HepG2 (cell line): ENCODE measurements around the gene HSPA1A. TPM values are rescaled to one million over a fixed set of nuclear protein-coding genes. Genes with fewer than 3 reads are reported as not detected.

ENCODE experiments used
- ARID2 ChIP-seq: sonication (generic); formaldehyde crosslinking; IDR thresholded peaks from 2 replicates; pipeline ENCODE4 v1.8.1; 2022; ENCODE audit warnings: mild to moderate bottlenecking, missing genetic modification reagents, borderline replicate concordance
- ARID4A ChIP-seq: sonication (generic); formaldehyde crosslinking; IDR thresholded peaks from 2 replicates; pipeline ENCODE4 v1.5.0; 2020; ENCODE audit warnings: mild to moderate bottlenecking, missing genetic modification reagents, borderline replicate concordance
- CBX2 ChIP-seq, 2 experiments: fragments of 200-600 bp in 1 of 2; sonication (generic); formaldehyde crosslinking in 1 of 2; IDR thresholded peaks; 2 replicates each; pipeline versions ENCODE4 v1.7.0 to v1.8.1; 2018 to 2022; ENCODE audit warnings: low read depth in 2 of 2, low read length in 1 of 2, mild to moderate bottlenecking in 1 of 2, missing genetic modification reagents in 1 of 2
- CEBPB ChIP-seq: IDR thresholded peaks from 2 replicates; pipeline ENCODE4 v1.6.1; 2011; ENCODE audit warnings: low read depth, low read length, improper control_type of control experiment, borderline replicate concordance
- DNMT1 ChIP-seq: sonication (generic); formaldehyde crosslinking; IDR thresholded peaks from 2 replicates; pipeline ENCODE4 v1.5.1; 2020; ENCODE audit warnings: mild to moderate bottlenecking, missing genetic modification reagents
- ELF3 ChIP-seq: IDR thresholded peaks from 2 replicates; pipeline ENCODE4 v1.6.1; 2016; ENCODE audit warnings: missing genetic modification reagents, missing compliant biosample characterization
- ESRRA ChIP-seq: sonication (generic); formaldehyde crosslinking; IDR thresholded peaks from 2 replicates; pipeline ENCODE4 v1.5.1; 2020; ENCODE audit warnings: mild to moderate bottlenecking, low read depth, missing genetic modification reagents
- HHEX ChIP-seq: IDR thresholded peaks from 2 replicates; pipeline ENCODE4 v1.6.1; 2016; ENCODE audit warnings: control low read depth
- KAT2B ChIP-seq: fragments of 150-350 bp; IDR thresholded peaks from 2 replicates; pipeline ENCODE4 v1.6.1; 2014; ENCODE audit warnings: low read depth, low read length, borderline replicate concordance
- KLF11 ChIP-seq: IDR thresholded peaks from 2 replicates; pipeline ENCODE4 v1.6.1; 2016; ENCODE audit warnings: missing compliant biosample characterization
- KLF12 ChIP-seq: sonication (generic); formaldehyde crosslinking; IDR thresholded peaks from 2 replicates; pipeline ENCODE4 v1.4.0; 2020; ENCODE audit warnings: missing genetic modification reagents, borderline replicate concordance
- MXD4 ChIP-seq: IDR thresholded peaks from 2 replicates; pipeline ENCODE4 v1.6.1; 2016; ENCODE audit warnings: mild to moderate bottlenecking, missing biosample characterization, missing genetic modification reagents
- PTBP1 ChIP-seq: fragments of 200-400 bp; formaldehyde crosslinking; IDR thresholded peaks from 2 replicates; pipeline ENCODE4 v1.6.1; 2018; ENCODE audit warnings: low read length, low read depth; ENCODE audit not compliant: poor library complexity, severe bottlenecking
- RFXANK ChIP-seq: IDR thresholded peaks from 2 replicates; pipeline ENCODE4 v1.6.1; 2016
- SPEN ChIP-seq: sonication (generic); formaldehyde crosslinking; IDR thresholded peaks from 2 replicates; pipeline ENCODE4 v1.5.1; 2020; ENCODE audit warnings: low read depth, mild to moderate bottlenecking, missing genetic modification reagents
- TGIF2 ChIP-seq: IDR thresholded peaks from 2 replicates; pipeline ENCODE4 v1.6.1; 2016; ENCODE audit warnings: control low read depth, missing compliant biosample characterization
- ZFP36L2 ChIP-seq: sonication (generic); formaldehyde crosslinking; IDR thresholded peaks from 2 replicates; pipeline ENCODE4 v1.4.0; 2020; ENCODE audit warnings: missing genetic modification reagents
- ZFP91 ChIP-seq: sonication (generic); formaldehyde crosslinking; IDR thresholded peaks from 2 replicates; pipeline ENCODE4 v1.9.0; 2022; ENCODE audit warnings: missing genetic modification reagents, mild to moderate bottlenecking, borderline replicate concordance
- ZNF205 ChIP-seq: IDR thresholded peaks from 2 replicates; pipeline ENCODE4 v1.6.1; 2018; ENCODE audit warnings: missing biosample characterization, missing genetic modification reagents
- ZNF572 ChIP-seq: sonication (generic); formaldehyde crosslinking; IDR thresholded peaks from 2 replicates; pipeline ENCODE4 v1.5.1; 2020; ENCODE audit warnings: mild to moderate bottlenecking, missing genetic modification reagents
- ZNF619 ChIP-seq: sonication (generic); formaldehyde crosslinking; IDR thresholded peaks from 2 replicates; pipeline ENCODE4 v1.4.0; 2020; ENCODE audit warnings: mild to moderate bottlenecking, missing genetic modification reagents
- ZSCAN25 ChIP-seq: sonication (generic); formaldehyde crosslinking; IDR thresholded peaks from 2 replicates; pipeline ENCODE4 v1.8.0; 2022; ENCODE audit warnings: mild to moderate bottlenecking, missing genetic modification reagents
- polyA plus RNA-seq, 8 experiments: library from polyadenylated mRNA; depleted of rRNA in 3 of 8; stranded (reverse) in 7 of 8; unstranded in 1 of 8; fragments of >200 nt; fragmentation: Illumina TruSeq in 4 of 8; extraction: Trizol in 4 of 8; gene quantifications; 2 replicates each; pipeline versions ENCODE4 v1.2.1 to v1.2.3, GENCODE V29; 2011 to 2016; ENCODE audit warnings: low read depth in 4 of 8, missing spikeins in 1 of 8, mixed read lengths in 1 of 8; ENCODE audit not compliant: insufficient read depth in 1 of 8
- total RNA-seq, 5 experiments: library from RNA; depleted of rRNA; stranded (reverse); fragments of >200 nt; fragmentation: Illumina TruSeq; extraction: Trizol; gene quantifications; 2 replicates each; pipeline ENCODE4 v1.2.3, GENCODE V29; 2016; ENCODE audit warnings: low read depth in 1 of 5
- TF ChIP-seq, protein P1 (sequence below): fragments of 450-650 bp; IDR thresholded peaks from 2 replicates; pipeline ENCODE4 v1.6.1; 2016
- TF ChIP-seq, protein P2 (sequence below): IDR thresholded peaks from 2 replicates; pipeline ENCODE4 v1.6.1; 2012; ENCODE audit warnings: inconsistent platforms

The HSPA1A gene
- total and polyA plus RNA-seq, 2 of the 13 experiments (the other 11 are each of a cell fraction or from before 2014, with no cell fraction given): 44.5 to 85.0 TPM

- TF ChIP-seq, protein P1, sequence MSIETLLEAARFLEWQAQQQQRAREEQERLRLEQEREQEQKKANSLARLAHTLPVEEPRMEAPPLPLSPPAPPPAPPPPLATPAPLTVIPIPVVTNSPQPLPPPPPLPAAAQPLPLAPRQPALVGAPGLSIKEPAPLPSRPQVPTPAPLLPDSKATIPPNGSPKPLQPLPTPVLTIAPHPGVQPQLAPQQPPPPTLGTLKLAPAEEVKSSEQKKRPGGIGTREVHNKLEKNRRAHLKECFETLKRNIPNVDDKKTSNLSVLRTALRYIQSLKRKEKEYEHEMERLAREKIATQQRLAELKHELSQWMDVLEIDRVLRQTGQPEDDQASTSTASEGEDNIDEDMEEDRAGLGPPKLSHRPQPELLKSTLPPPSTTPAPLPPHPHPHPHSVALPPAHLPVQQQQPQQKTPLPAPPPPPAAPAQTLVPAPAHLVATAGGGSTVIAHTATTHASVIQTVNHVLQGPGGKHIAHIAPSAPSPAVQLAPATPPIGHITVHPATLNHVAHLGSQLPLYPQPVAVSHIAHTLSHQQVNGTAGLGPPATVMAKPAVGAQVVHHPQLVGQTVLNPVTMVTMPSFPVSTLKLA: no peak
- TF ChIP-seq, protein P2, sequence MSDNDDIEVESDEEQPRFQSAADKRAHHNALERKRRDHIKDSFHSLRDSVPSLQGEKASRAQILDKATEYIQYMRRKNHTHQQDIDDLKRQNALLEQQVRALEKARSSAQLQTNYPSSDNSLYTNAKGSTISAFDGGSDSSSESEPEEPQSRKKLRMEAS: peak; percentile 56
- TF ChIP-seq ELF3: 0 out of 2 replicates have a peak, but pooled peaks have one; percentile 7
- TF ChIP-seq SPEN (CRISPR knock-in tag): no peak
- no peak for TF ChIP-seq KLF12
- TF ChIP-seq KAT2B: no peak
- no peak for TF ChIP-seq ZNF619 (CRISPR knock-in tag)
- no peak for TF ChIP-seq ZFP91 (CRISPR knock-in tag)
- TF ChIP-seq KLF11 (CRISPR knock-in tag): no peak
- TF ChIP-seq CEBPB: peak; percentile 36; the same call in 1 of the 2 replicates
- TF ChIP-seq ARID2 (CRISPR knock-in tag): peak; percentile 45; the same call in 1 of the 2 replicates
- TF ChIP-seq ZFP36L2 (CRISPR knock-in tag): no peak
- TF ChIP-seq ZNF572 (CRISPR knock-in tag): no peak
- 0 out of 2 replicates have a peak, but pooled peaks have one; percentile 39 for TF ChIP-seq ESRRA (CRISPR knock-in tag)
- peak; percentile 45; the same call in 1 of the 2 replicates for TF ChIP-seq ARID4A
- TF ChIP-seq PTBP1: no peak
- no peak for TF ChIP-seq CBX2 (IDR thresholded peaks at IDR 0.05; ENCODE audit: low read depth, low read length)
- TF ChIP-seq CBX2 (CRISPR knock-in tag; IDR thresholded peaks at IDR 0.05; ENCODE audit: low read depth): no peak
- no peak for TF ChIP-seq ZNF205 (CRISPR knock-in tag)
- no peak for TF ChIP-seq HHEX (CRISPR knock-in tag)
- TF ChIP-seq MXD4 (CRISPR knock-in tag): peak; percentile 74; the same call in 1 of the 2 replicates
- TF ChIP-seq DNMT1 (CRISPR knock-in tag): no peak
- peak; percentile 78 for TF ChIP-seq ZSCAN25 (CRISPR knock-in tag)
- no peak for TF ChIP-seq RFXANK (CRISPR knock-in tag)
- peak; percentile 35; the same call in 1 of the 2 replicates for TF ChIP-seq TGIF2 (CRISPR knock-in tag)
Measured at GRCh38 chr6:31822036-31822821, 6.9 kb downstream of the HSPA1A start (continued).
